ENCODE measurements around the gene PRLR. TPM values are rescaled to one million over a fixed set of nuclear protein-coding genes. Genes with fewer than 3 reads are reported as not detected.

Gene PRLR
- total and polyA plus RNA-seq, 2 of the 13 experiments (the other 11 are each of a cell fraction or from before 2014, with no cell fraction given): 12.2 to 13.3 TPM

DNA sequence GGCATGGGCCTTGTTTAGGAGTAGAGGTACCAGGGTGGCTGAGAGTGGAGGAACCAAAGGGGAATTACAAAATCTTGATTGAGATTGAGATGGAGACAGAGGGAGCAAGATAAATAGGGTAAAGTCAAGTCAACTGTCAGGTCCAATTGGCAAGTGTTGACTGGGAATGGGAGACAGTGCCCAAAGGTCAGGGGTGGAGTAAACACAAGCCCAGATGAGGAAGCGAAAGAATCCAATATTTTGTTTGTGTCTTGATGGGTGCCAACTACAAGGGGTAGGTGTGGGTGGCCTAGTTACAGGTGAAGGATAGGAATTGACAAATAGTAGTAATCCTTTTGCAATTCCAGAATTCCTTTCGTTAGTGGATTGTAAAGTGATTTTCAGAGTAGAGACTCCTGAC lies 107.5 kb downstream of the PRLR start (continued):
- TF ChIP-seq PAXIP1 (CRISPR knock-in tag; conservative IDR thresholded peaks at IDR 0.05): peak; percentile 52
- TF ChIP-seq ZNF501 (CRISPR knock-in tag; IDR thresholded peaks at IDR 0.05): no peak
- TF ChIP-seq, protein P1, sequence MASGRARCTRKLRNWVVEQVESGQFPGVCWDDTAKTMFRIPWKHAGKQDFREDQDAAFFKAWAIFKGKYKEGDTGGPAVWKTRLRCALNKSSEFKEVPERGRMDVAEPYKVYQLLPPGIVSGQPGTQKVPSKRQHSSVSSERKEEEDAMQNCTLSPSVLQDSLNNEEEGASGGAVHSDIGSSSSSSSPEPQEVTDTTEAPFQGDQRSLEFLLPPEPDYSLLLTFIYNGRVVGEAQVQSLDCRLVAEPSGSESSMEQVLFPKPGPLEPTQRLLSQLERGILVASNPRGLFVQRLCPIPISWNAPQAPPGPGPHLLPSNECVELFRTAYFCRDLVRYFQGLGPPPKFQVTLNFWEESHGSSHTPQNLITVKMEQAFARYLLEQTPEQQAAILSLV (CRISPR knock-in tag; IDR thresholded peaks at IDR 0.05; ENCODE audit: borderline replicate concordance): no peak
- TF ChIP-seq HOXD1 (CRISPR knock-in tag; IDR thresholded peaks at IDR 0.05): no peak
- peak; percentile 97 for TF ChIP-seq ZNF644 (CRISPR knock-in tag; IDR thresholded peaks at IDR 0.05; ENCODE audit: low read depth)
- TF ChIP-seq, protein P2, sequence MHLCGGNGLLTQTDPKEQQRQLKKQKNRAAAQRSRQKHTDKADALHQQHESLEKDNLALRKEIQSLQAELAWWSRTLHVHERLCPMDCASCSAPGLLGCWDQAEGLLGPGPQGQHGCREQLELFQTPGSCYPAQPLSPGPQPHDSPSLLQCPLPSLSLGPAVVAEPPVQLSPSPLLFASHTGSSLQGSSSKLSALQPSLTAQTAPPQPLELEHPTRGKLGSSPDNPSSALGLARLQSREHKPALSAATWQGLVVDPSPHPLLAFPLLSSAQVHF (CRISPR knock-in tag; IDR thresholded peaks at IDR 0.05): no peak
- TF ChIP-seq THYN1 (CRISPR knock-in tag; IDR thresholded peaks at IDR 0.05; ENCODE audit: borderline replicate concordance, low read depth): no peak
- no peak for TF ChIP-seq ZBTB1 (CRISPR knock-in tag; IDR thresholded peaks at IDR 0.05; ENCODE audit: borderline replicate concordance)
- no peak for TF ChIP-seq CREB1 (IDR thresholded peaks at IDR 0.05)
- no peak for TF ChIP-seq CREB1 (CRISPR knock-in tag; IDR thresholded peaks at IDR 0.05)
- no peak for TF ChIP-seq KLF13 (CRISPR knock-in tag; IDR thresholded peaks at IDR 0.05)
- no peak for TF ChIP-seq PAF1 (CRISPR knock-in tag; IDR thresholded peaks at IDR 0.05)
- peak; percentile 30 to 52; a peak in 2 of 4 replicates for TF ChIP-seq NR2F1 (CRISPR knock-in tag; IDR thresholded peaks at IDR 0.05)
- no peak for TF ChIP-seq ZNF614 (CRISPR knock-in tag; IDR thresholded peaks at IDR 0.05; ENCODE audit: borderline replicate concordance)
- TF ChIP-seq, protein P3, sequence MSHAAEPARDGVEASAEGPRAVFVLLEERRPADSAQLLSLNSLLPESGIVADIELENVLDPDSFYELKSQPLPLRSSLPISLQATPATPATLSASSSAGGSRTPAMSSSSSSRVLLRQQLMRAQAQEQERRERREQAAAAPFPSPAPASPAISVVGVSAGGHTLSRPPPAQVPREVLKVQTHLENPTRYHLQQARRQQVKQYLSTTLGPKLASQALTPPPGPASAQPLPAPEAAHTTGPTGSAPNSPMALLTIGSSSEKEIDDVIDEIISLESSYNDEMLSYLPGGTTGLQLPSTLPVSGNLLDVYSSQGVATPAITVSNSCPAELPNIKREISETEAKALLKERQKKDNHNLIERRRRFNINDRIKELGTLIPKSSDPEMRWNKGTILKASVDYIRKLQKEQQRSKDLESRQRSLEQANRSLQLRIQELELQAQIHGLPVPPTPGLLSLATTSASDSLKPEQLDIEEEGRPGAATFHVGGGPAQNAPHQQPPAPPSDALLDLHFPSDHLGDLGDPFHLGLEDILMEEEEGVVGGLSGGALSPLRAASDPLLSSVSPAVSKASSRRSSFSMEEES (CRISPR knock-in tag; IDR thresholded peaks at IDR 0.05): no peak
- TF ChIP-seq MED1 (CRISPR knock-in tag; IDR thresholded peaks at IDR 0.05): 0 out of 2 replicates have a peak, but pooled peaks have one; percentile 33
- TF ChIP-seq, protein P4, sequence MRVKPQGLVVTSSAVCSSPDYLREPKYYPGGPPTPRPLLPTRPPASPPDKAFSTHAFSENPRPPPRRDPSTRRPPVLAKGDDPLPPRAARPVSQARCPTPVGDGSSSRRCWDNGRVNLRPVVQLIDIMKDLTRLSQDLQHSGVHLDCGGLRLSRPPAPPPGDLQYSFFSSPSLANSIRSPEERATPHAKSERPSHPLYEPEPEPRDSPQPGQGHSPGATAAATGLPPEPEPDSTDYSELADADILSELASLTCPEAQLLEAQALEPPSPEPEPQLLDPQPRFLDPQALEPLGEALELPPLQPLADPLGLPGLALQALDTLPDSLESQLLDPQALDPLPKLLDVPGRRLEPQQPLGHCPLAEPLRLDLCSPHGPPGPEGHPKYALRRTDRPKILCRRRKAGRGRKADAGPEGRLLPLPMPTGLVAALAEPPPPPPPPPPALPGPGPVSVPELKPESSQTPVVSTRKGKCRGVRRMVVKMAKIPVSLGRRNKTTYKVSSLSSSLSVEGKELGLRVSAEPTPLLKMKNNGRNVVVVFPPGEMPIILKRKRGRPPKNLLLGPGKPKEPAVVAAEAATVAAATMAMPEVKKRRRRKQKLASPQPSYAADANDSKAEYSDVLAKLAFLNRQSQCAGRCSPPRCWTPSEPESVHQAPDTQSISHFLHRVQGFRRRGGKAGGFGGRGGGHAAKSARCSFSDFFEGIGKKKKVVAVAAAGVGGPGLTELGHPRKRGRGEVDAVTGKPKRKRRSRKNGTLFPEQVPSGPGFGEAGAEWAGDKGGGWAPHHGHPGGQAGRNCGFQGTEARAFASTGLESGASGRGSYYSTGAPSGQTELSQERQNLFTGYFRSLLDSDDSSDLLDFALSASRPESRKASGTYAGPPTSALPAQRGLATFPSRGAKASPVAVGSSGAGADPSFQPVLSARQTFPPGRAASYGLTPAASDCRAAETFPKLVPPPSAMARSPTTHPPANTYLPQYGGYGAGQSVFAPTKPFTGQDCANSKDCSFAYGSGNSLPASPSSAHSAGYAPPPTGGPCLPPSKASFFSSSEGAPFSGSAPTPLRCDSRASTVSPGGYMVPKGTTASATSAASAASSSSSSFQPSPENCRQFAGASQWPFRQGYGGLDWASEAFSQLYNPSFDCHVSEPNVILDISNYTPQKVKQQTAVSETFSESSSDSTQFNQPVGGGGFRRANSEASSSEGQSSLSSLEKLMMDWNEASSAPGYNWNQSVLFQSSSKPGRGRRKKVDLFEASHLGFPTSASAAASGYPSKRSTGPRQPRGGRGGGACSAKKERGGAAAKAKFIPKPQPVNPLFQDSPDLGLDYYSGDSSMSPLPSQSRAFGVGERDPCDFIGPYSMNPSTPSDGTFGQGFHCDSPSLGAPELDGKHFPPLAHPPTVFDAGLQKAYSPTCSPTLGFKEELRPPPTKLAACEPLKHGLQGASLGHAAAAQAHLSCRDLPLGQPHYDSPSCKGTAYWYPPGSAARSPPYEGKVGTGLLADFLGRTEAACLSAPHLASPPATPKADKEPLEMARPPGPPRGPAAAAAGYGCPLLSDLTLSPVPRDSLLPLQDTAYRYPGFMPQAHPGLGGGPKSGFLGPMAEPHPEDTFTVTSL (CRISPR knock-in tag; IDR thresholded peaks at IDR 0.05; ENCODE audit: borderline replicate concordance): peak; percentile 40; the same call in 1 of the 2 replicates
